RKO (cell line): Measurements from ENCODE around the gene PFAS.
A peak's percentile ranks its signal among the peaks of the same experiment; 100 is the strongest.
"Not testable (repeated sequence)": the region's sequence is repeated elsewhere in the genome, so short reads cannot be mapped to it uniquely, and the experiment has no call there.

Source experiments
- DNase-seq: peaks from one replicate; pipeline ENCODE4 v3.0.0-alpha.2; 2016; ENCODE audit warnings: low spot score

PFAS gene, protein sequence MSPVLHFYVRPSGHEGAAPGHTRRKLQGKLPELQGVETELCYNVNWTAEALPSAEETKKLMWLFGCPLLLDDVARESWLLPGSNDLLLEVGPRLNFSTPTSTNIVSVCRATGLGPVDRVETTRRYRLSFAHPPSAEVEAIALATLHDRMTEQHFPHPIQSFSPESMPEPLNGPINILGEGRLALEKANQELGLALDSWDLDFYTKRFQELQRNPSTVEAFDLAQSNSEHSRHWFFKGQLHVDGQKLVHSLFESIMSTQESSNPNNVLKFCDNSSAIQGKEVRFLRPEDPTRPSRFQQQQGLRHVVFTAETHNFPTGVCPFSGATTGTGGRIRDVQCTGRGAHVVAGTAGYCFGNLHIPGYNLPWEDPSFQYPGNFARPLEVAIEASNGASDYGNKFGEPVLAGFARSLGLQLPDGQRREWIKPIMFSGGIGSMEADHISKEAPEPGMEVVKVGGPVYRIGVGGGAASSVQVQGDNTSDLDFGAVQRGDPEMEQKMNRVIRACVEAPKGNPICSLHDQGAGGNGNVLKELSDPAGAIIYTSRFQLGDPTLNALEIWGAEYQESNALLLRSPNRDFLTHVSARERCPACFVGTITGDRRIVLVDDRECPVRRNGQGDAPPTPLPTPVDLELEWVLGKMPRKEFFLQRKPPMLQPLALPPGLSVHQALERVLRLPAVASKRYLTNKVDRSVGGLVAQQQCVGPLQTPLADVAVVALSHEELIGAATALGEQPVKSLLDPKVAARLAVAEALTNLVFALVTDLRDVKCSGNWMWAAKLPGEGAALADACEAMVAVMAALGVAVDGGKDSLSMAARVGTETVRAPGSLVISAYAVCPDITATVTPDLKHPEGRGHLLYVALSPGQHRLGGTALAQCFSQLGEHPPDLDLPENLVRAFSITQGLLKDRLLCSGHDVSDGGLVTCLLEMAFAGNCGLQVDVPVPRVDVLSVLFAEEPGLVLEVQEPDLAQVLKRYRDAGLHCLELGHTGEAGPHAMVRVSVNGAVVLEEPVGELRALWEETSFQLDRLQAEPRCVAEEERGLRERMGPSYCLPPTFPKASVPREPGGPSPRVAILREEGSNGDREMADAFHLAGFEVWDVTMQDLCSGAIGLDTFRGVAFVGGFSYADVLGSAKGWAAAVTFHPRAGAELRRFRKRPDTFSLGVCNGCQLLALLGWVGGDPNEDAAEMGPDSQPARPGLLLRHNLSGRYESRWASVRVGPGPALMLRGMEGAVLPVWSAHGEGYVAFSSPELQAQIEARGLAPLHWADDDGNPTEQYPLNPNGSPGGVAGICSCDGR (N-terminal part only)

DNA sequence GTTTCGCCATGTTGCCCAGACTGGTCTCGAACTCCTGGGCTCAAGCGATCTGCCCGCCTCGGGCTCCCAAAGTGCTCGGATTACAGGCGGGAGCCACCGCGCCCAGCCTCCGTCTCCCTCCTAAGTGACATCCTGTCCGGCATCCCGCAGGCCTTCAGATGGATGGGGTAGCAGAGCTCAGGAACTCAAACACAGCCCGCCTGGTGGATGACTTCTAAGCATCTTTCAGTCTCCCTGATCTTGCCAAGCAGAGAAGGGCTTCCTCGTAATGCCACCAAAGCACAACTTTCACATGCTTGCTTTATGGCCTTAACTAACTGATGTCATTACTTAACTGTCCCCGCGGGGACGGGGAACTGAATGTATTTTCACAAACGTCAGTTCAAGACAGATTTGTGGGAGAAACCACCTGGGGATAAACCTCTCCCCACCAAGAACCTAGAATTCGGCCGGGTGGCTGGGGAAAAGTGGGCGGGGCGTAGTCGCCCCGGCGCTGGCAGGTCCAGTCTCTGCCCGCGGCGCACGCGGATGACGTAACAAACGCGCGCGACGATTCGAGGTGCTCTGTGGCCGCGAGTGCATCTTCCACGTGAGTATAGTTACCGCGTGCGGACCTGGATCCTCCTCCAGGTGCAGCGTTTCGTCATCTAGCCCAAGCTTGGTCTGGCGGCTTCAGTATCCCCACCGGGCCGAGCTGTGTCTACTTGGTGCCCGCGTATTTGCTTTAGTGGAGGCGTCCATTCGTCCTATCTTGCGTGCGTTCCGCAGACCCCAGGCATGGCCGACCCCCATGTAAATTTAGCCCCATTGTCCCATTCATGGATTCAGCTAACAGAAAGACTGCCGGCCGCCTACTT is at the start of gene PFAS:
PFAS (plus strand) TSS at position 539 of the 857 bp plus-strand sequence. CDS start 4,649 bp downstream, outside the sequence.
- DNase-seq, result peak; percentile 93

DNA sequence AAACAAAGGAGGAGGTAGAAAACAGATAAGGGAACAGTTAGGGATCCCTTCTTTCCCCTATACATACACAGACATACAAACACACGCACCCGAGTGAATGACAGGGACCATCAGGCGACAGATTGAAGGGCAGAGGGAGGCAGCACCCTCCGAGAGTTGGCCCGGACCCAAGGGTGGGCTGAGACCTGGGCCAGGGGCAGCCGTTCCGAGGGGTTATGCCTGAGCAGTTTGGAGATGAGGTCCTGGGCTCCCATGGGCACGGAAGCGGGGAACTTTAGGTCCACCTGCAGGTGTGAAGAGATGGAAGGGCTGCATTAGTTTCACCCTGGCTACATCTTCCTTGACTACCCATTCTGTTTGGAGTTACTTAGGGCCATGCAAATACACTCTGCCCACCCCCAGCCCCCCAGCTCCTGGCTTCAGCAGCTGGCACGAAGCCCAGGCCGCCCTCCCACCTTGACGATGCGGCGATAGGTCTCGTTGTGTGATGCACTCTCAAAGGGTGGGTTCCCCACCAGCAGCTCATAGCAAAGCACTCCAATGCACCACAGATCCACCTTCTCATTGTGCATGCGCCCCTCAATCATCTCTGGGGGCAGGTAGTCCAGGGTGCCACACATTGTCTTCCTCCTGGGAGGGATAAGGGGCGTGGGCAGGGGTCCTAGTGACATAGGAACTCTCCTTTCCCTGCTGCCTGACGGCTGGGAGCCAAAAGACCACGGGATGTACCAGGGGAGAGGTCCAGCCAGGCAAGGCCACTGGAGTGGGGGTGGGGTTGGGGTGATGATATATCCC is 44.1 kb upstream of the PFAS start:
- DNase-seq, result no peak

DNA sequence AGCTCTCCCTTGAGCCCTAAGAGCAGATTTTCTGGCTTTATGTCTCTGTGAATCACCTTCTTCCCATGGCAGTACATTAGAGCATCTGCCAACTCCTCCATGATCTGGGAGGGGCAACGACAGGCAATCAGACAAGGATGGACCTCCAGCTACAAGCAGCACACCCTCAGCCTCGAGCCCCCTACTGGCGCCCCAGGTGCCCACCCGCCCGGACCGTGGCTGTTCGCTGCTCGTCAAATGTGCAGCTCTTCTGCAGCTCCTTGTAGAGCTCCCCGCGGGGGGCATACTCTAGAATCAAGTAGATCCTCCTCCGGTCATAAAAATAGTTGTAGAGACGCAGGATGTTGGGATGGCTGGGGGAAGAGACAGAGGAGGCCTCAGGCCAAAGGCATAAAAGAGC is 42.6 kb upstream of the PFAS start:
- no peak for DNase-seq

DNA sequence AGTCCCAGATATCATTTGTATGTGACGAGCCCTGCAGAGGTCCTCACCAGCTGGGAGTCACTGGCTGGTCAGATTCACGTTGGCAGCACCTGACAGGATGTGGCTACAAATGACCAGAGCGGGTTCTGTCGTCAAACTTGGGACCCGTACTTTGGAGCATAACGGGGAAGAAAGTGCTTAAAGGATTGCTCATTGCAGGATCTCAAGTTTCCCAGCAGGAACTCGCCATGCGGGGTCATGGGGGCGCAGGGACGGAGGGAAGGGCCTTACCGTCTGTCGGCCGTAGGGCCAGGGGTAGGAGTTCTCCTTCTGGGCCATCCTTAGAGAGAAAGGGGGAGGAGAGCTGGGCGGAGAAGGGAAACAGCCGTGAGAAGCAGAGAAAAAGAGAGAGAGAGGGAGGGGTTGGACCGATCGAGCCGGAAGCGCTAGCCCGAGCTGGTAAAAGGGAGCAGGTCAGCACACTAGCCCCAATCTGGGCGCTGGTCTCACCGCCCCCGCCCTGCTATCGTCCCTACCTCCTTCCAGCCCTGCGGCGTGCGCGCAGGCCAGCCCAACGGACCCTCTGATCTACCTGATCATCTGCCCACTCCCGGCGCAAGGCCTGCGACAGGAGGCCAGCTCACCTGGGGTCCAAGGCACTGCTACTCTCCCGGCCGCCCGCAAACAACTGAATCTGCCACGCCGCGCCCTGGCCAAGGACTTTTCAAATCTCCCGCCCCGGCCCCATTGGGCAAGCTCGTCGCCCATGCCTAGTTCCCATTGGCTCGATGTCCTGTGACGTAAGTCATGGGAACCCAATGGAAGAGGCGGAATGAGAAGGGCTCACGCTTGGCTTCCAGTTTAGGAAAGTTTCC is 39.0 kb upstream of the PFAS start, which contains the start of gene AURKB:
AURKB (minus strand) TSS at position 669 of the 854 bp plus-strand sequence; CDS start at position 318, 351 bp downstream.
- DNase-seq, result peak; percentile 96

DNA sequence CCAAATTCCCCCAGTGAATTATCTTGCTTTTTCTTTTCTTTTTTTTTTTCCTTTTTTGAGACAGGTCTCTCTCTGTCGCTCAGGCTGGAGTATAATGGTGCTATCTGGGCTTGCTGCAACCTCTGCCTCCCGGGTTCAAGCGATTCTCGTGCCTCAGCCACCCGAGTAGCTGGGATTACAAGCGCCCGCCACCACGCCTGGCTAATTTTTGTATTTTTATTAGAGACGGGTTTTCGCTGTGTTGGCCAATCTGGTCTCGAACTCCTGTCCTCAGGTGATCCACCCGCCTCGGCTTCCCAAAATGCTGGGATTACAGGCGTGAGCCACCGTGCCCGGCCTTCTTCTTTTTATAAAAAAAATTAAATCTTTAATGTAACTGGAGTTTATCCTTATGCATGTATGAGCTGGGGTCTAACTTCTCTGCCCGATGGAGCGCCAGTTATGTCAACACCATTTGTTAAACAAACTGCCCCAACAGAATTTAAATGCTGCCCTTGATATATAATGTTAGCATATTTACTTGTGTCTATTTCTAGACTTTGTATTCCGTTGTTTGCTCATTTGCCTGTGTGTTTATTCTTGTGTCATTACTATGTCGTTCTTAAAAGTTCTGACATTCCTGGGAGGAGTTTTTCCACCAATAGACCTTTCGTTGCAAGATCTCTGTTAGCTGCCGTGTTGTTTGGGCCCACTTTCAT is 38.2 kb upstream of the PFAS start:
- DNase-seq, result no peak

DNA sequence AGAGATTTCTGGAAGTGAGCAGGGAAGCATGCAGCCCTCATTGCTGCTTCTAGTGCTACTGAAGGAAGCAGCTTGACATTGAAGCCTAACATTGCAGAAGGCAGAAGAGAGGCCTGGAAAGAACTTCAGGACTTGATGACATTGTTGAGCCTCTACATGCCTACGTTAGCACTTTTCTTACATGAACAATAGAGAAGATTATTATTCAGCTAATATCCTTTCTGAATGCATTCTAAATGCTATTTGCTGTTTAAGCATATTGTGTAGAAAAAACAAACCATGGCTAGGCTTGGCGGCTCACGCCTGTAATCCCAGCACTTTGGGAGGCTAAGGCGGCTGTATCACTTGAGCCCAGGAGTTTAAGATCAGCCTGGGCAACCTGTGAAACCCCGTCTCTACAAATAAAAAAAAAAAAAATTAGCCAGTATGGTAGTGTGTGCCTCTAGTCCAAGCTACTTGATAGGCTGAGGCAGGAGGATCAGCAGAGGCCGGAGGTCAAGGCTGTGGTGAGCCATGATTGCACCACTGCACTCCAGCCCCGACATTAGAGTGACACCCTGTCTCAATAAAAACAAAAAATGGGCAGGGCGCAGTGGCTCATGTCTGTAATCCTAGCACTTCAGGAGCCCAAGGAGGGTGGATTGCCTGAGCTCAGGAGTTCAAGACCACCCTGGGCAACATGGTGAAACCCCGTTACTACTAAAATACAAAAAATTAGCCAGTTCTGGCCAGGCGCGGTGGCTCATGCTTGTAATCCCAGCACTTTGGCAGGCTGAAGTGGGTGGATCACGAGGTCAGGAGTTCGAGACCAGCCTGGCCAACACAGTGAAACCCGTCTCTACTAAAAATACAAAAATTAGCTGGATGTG is 36.5 kb upstream of the PFAS start:
- peak; percentile 32 for DNase-seq

DNA sequence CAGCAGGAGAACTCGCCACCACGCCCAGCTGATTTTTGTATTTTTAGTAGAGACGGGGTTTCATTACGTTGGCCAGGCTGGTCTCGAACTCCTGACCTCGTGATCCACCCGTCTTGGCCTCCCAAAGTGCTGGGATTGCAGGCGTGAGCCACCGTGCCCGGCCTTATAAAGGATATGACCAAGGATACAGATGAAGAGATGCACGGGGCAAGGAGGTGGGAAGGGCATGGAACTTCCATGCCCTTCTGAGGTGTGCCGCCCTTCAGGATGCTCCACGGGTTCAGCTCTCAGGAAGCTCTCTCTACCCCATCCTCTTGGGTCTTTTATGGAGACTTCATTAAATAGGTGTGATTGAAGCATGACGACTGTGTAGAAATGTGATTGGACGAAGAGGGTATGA is 35.1 kb upstream of the PFAS start:
- not testable (repeated sequence) for DNase-seq

DNA sequence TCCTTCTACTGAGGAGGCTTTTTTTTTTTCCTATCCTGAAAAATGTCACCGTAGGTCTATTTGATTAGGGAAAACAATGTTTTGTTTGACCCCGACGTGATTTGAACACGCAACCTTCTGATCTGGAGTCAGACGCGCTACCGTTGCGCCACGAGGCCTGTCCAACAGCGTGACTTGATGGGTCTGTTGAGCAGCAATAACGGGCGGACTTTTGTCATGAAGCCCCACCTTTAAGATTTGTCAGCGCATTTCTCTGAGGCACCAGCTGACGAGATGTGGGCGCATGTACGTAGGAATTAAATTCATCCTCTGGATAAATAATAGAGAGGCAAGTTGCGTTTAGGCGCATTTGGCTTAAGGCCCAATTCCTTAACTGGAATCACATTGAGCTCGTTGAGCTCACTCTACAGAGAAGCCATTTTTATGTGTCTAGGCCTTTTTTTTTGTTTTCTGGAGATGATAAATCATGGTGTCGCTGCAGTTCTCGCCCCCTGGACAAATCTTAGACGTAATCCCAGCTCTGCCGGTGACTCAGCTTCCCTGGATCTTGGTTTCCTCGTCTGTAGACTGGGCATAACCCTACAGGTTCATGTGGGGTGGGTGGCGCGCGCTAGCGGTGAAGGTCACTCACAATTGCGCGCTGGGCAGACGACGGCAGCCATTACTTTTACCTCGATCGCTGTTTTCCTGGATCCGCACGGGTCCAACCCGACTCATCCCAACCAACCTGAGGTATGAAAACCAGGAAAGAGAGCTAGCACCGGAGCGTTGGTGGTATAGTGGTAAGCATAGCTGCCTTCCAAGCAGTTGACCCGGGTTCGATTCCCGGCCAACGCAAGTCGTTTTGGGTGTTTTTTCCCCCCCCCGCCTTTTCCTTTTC is 28.1 kb upstream of the PFAS start:
- DNase-seq, result peak; percentile 93

DNA sequence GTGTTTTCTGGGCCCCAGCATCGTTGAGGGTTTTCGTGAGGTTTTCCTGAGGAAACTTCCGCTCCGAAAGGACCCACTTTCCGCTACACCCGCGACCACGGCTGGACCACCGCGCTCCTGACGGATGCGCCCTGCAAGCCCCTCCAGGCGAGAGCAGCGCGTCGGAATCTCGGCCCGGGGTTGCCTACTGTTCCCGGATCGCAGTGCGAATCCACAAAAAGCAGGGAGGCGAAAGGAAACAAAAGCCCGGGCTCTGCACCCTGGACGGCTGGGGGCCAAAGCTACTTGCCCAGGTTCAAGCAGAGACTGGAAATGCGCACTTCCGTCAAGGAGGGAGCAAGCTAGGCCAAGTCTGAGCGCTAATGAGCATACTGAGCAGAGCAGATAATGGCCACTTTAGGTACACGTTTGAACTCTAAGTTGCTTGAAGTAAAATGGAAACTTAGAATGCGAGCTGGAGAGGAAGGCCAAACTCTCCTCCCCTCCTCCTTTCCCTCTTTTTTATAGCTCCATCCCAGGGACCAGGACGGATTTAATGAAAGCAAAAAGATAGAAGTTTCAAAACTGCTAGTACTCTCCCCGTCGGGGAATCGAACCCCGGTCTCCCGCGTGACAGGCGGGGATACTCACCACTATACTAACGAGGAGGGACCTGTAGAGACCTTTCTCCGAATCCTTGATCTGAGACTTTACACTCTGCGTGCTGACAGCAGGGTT is 27.3 kb upstream of the PFAS start:
- DNase-seq, result peak; percentile 90

DNA sequence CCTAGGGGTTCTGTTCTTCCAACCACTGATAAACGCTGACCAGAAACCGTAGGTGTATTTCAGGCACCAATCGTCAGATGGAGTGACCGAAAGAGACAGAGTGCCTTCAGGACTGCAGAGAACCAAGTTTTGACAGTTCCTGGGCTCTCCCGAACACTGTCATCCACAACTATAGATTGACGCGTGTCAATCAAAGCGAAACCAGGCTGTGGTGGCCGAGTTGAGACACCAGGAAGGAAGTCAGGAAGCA is 26.8 kb upstream of the PFAS start:
- DNase-seq, result no peak

DNA sequence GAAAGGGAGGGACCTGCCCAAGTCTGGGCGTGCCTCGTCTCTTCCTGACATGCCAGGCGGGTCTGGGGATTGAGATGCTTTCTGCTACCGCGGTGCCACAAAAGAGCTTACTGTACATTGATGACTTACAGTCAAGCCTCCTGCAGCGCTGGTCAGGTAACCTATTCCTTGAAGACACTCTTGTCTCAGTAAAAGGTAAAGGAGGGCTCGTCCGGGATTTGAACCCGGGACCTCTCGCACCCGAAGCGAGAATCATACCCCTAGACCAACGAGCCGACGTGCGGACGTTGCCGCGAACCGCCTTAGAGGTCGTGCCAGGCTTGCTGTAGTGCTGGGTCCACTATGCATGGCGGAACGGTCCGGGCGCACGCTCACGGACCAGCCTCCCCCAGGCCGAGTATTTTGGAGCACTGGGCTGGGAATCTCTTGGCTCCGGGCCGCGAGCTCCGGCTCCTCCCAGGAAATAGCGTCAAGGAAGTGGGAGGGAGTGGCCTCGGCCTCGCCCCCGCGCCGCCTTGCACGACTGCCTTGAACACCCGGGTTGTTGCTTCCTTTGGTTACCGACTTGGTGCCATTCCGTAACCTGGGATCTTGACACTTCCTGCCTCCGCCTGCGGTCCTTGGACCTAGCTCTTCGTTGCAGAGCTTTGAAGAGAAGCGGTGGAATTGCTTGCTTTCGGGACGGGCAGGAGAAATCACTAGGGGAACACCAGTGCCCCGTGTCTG is 26.3 kb upstream of the PFAS start:
- DNase-seq, result peak; percentile 97

DNA sequence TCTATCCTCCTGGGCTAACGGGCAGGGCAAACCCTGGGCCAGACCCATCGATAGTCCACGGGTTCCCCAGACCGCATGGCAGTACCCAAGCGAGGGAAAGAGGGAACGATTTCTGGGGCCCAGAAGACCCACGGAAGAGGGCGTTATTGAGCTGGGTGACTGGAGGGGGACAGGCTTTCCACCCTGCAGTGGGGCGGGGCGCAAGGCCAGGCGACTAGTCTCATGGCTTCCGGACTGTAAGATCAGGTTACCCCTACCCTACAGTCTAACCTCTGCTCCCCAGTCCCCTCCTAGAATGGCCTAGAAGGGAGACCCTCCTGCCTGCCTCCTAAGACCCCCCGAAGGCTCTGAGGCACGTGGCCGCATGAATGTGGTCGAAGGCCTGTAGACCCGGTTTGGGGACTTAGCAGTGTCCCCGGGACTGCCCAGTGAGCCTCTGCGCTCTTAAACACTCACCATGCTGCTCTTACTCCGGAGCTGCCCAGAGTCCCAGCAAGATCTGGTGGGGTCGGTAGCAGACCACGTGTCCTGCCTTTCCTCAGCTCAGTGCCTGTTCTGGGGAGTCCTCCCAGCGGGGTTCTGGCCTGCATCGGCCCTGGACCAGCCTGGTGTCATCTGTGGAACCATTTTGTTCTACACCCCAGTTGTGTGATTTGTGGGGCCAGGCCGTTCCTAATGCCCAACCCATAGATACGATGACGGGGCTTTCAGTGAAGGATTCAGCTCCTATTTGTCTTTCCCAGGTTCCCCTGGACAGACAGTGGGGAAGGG is 25.5 kb upstream of the PFAS start:
- DNase-seq, result peak; percentile 79

DNA sequence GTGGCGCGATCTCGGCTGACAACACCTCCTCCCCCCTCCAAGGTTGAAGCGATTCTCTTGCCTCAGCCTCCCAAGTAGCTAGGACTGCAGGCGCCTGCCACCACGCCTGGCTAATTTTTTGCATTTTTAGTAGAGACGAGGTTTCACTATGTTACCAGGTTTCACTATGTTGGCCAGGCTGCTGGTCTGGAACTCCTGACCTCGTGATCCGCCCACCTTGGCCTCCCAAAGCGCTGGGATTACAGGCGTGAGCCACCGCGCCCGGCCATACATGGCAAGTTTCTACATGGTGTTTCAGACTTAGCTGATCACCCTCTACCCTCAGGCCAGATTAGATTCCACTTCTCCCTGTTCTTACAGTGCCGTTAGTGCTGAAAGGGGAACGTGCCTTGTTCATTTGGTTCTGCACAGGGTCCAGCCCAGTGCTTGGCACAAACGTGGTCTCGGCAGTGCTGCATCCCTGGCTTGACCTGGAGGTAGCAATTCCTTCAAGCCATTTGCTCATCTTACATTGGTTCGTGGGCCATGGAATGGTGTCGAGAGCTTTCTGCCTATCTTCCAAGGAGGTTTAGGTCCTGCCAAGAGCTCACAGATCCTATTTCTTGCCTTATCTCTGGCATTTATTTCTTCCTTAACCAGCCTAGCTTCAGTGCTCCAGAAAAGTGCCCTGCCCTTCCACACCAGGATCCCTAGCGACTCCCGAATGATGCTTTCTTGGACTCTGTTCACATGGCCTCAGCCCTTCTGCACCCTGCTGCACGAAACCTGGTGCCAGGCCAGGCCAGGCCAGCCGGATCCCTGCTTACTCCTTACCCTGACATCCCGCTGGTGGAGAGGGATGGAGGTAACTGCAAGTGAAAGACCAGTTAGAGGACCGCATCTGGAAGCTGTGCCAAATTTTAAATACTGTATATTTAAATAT is 23.9 kb upstream of the PFAS start:
- no peak for DNase-seq
